ENCODE data around the gene MDGA2. TPM values are rescaled to one million over a fixed set of nuclear protein-coding genes. Genes with fewer than 3 reads are reported as not detected.

The MDGA2 gene
- total RNA-seq, 2 donors from 2014 or later = not detected

DNA sequence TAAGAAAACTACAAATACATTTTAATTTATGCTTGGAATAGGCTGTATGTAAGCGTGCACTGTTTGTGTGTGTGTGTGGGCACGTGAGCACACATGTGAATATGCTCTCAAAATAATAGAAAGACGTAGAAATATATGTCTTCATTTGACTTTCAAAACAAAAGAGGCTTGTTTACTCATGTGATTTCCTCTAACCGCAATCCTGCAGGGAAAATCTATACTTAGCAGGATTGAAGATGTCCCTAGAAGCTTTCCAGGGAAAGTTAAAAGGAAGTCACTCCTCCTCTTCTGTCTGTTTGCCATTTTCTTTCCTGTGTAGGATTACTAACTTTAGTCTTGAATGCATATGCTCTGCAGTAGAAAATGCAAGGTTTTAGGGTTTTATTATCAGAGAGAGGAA is 404.7 kb downstream of the MDGA2 start:
- Histone ChIP-seq H3K9me3 (no peaks in the 10 kb centered on the region), H3K27me3 (no peaks in the 10 kb centered on the region), H3K36me3 (no peaks in the 10 kb centered on the region), H3K4me3 (no peak overlapping the region), H3K27ac (no peak overlapping the region), H3K4me1 (no peaks in the 10 kb centered on the region)
- TF ChIP-seq, protein P1, sequence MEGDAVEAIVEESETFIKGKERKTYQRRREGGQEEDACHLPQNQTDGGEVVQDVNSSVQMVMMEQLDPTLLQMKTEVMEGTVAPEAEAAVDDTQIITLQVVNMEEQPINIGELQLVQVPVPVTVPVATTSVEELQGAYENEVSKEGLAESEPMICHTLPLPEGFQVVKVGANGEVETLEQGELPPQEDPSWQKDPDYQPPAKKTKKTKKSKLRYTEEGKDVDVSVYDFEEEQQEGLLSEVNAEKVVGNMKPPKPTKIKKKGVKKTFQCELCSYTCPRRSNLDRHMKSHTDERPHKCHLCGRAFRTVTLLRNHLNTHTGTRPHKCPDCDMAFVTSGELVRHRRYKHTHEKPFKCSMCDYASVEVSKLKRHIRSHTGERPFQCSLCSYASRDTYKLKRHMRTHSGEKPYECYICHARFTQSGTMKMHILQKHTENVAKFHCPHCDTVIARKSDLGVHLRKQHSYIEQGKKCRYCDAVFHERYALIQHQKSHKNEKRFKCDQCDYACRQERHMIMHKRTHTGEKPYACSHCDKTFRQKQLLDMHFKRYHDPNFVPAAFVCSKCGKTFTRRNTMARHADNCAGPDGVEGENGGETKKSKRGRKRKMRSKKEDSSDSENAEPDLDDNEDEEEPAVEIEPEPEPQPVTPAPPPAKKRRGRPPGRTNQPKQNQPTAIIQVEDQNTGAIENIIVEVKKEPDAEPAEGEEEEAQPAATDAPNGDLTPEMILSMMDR (IDR thresholded peaks at IDR 0.05) = no peak
- no peak for DNase-seq (ENCODE audit: low spot score)

DNA sequence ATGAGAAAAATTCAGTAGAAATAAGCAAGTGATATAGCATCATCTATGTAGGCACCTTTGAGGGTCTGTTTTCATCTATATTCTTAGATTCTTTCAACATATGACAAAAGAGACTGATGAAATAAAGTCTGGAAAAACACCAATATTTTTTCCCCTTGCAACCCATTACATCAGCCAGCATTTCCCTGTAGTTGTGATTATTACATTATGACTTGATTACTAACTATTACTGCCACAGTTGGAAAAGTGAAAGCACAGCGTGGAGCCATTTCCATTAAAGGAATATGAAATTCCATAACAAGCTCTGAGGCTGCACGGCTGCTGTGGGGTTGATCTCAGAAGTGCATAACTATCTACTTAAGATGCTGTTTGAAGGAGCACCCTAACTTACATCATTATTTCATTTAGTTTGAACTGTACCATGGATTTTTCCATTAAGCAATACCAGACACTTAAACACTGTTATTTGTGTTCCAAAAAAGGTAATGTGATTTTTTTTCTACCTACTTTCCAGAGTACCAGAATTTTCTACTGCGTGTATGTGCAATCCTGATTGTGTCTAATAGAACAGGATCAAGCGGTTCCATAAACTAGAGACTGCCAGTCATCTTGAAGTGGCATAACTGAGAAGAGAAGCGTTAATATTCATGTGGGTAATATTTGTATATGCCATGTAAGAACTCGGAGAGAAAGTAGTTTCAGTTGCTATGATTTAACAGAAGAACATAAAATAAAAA is 405.5 kb downstream of the MDGA2 start:
- no peaks in the 10 kb centered on the region for H3K4me1 ChIP-seq
- TF ChIP-seq, protein P1 (IDR thresholded peaks at IDR 0.05) = no peak
- H3K36me3 ChIP-seq = no peaks in the 10 kb centered on the region

DNA sequence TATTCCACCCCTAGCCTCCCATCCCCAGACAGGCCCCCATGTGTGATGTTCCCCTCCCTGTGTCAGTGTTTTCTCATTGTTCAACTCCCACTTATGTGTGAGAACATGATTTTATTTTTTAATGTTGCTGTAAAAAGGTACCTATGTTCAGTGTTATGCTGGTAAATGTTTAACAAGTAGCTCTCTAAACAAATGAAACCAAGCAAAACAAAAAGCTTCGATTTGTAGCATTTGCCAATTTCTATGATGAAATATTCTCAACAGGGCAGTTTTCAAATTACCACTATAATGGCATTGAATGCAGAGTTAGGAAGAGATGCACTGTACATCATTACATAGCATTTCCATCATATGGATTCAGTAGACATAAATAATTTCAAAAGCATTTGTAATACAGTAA is 410.6 kb downstream of the MDGA2 start:
- TF ChIP-seq, protein P1 (IDR thresholded peaks at IDR 0.05) = no peak
- H3K9me3 ChIP-seq = no peaks in the 10 kb centered on the region
- H3K27me3 ChIP-seq = no peaks in the 10 kb centered on the region
- DNase-seq (ENCODE audit: low spot score) = no peak
- H3K27ac ChIP-seq = no peak overlapping the region
- no peak overlapping the region for H3K4me3 ChIP-seq
- no peaks in the 10 kb centered on the region for H3K36me3 ChIP-seq
- no peaks in the 10 kb centered on the region for H3K4me1 ChIP-seq

More for the DNA sequence above, 405.5 kb downstream of the MDGA2 start:
- no peaks in the 10 kb centered on the region for H3K27me3 ChIP-seq
- no peak overlapping the region for H3K4me3 ChIP-seq
- no peak overlapping the region for H3K27ac ChIP-seq
- DNase-seq (ENCODE audit: low spot score) = no peak
- H3K9me3 ChIP-seq = no peaks in the 10 kb centered on the region

DNA sequence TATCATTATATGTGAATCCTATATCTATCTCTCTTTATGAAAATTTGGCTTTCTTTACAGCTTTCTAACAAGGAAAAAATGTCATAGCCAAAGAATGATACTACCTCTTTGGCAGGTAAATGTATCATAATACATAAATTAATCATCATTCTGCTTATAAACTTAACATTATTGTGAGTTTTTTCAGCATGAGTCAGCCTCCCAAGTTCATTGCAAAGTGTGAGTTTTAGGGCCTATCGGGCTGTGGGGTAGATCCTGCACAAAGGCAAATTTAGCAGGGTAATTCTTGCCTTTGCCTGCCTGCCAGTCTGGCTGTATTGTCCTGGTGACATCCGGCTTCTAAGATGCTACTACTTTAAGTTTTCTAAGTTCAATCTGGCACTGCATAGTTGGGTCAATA is 412.6 kb downstream of the MDGA2 start:
- DNase-seq (ENCODE audit: low spot score) = no peak
- no peak overlapping the region for H3K4me3 ChIP-seq
- H3K9me3 ChIP-seq = no peaks in the 10 kb centered on the region
- H3K27me3 ChIP-seq = no peaks in the 10 kb centered on the region
- no peaks in the 10 kb centered on the region for H3K4me1 ChIP-seq
- no peak overlapping the region for H3K27ac ChIP-seq
- TF ChIP-seq, protein P1 (IDR thresholded peaks at IDR 0.05) = no peak
- H3K36me3 ChIP-seq = no peaks in the 10 kb centered on the region

DNA sequence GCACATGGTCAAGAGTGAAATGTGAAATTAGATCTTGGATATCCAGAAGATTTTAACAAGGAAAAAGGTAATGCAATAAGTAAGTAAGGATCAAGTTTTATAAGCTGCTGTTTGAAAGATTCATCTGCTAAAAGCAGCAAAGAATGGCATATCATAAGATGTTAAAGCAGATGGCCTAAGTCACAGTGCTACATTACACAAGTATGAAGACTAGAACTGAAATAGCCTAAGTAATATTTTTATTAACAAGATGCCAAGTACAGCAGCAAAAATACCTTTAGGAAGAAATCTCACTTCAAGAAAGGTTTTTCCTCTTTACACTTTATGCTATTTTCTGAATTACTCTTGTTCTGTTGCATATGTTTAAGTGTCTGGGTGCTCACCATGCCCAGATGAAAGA is 414.1 kb downstream of the MDGA2 start:
- Histone ChIP-seq H3K9me3 (no peaks in the 10 kb centered on the region), H3K27me3 (no peaks in the 10 kb centered on the region), H3K27ac (no peak overlapping the region), H3K36me3 (no peaks in the 10 kb centered on the region), H3K4me1 (no peaks in the 10 kb centered on the region), H3K4me3 (no peak overlapping the region)
- TF ChIP-seq, protein P1 (IDR thresholded peaks at IDR 0.05) = no peak
- no peak for DNase-seq (ENCODE audit: low spot score)

DNA sequence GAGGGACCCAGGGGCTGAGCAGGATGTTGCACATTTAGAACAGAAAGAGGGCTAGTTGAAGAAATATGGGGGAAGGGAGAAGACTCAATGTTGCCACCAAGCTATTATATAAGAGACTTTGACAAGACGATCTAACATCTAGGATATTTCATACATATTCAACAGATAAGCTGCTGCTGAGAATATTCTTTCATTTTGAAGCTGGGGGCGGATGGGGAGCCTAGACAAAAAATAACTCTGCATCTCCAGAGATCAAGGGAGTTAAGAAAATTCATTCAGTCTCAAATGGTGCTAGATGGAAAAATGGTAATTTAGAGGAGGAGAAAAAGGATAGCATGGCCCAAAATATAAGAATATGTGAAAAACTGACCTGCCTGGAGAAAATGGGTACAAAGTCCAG is 415.6 kb downstream of the MDGA2 start:
- Histone ChIP-seq H3K27ac (no peak overlapping the region), H3K4me3 (no peak overlapping the region), H3K36me3 (no peaks in the 10 kb centered on the region), H3K9me3 (no peaks in the 10 kb centered on the region), H3K27me3 (no peaks in the 10 kb centered on the region), H3K4me1 (no peaks in the 10 kb centered on the region)
- no peak for DNase-seq (ENCODE audit: low spot score)
- TF ChIP-seq, protein P1 (IDR thresholded peaks at IDR 0.05) = no peak
